Epithelial cell of umbilical artery (primary cell): Measurements from ENCODE around the gene UFC1. TPM values are rescaled to one million over a fixed set of nuclear protein-coding genes. Genes with fewer than 3 reads are reported as not detected.

Source experiments
- total RNA-seq: library from RNA; depleted of rRNA; stranded (reverse); fragments of >200 nt; gene quantifications from 2 replicates; pipeline ENCODE4 v1.2.3, GENCODE V29; 2014

UFC1 gene
- total RNA-seq: 105 and 141 TPM in 2 replicates

GRCh38 chr1:161153682-161154337, at the start of gene UFC1:
Gene UFC1, plus strand, starts transcription at chr1:161153978. Its CDS starts 20 bp downstream, at chr1:161153998.

GRCh38 chr1:161117759-161118581, 35.8 kb upstream of the UFC1 start, which contains the start of the genes NIT1 and PFDN2:
Gene NIT1, plus strand, starts transcription at chr1:161118105. Its CDS starts 72 bp downstream, at chr1:161118177.
Gene PFDN2, minus strand, starts transcription at chr1:161118037. Its CDS starts 11 bp downstream, at chr1:161118026.

GRCh38 chr1:161132410-161133219, 21.2 kb upstream of the UFC1 start, which contains the start of gene DEDD:
Gene DEDD, minus strand, starts transcription at chr1:161132667. Its CDS starts 8,205 bp downstream, at chr1:161124462.

GRCh38 chr1:161159087-161159912, 5.5 kb downstream of the UFC1 start, which contains the start of gene USP21:
Gene USP21, plus strand, starts transcription at chr1:161159500. Its CDS starts 1,141 bp downstream, at chr1:161160641.

GRCh38 chr1:161165742-161166668, 12.2 kb downstream of the UFC1 start, which contains the start of gene PPOX:
Gene PPOX, plus strand, starts transcription at chr1:161166426. Its CDS starts 422 bp downstream, at chr1:161166848.

GRCh38 chr1:161177112-161177935, 23.5 kb downstream of the UFC1 start, which contains the start of gene B4GALT3:
Gene B4GALT3, minus strand, starts transcription at chr1:161177507. Its CDS starts 1,447 bp downstream, at chr1:161176060.

GRCh38 chr1:161198897-161199431, 45.2 kb downstream of the UFC1 start, which contains the start of gene ADAMTS4:
Gene ADAMTS4, minus strand, starts transcription at chr1:161199054. Its CDS starts 427 bp downstream, at chr1:161198627.

GRCh38 chr1:161201836-161202712, 48.3 kb downstream of the UFC1 start, which contains the start of gene NDUFS2:
Gene NDUFS2, plus strand, starts transcription at chr1:161202367. Its CDS starts 19 bp downstream, at chr1:161202386.

Other genes starting within 250 kb of the UFC1 start
- gene ITLN2, start 199.2 kb upstream of the UFC1 start, total RNA-seq: not detected in 2 replicates
- 104 and 115 TPM in 2 replicates for gene F11R, start 132.8 kb upstream of the UFC1 start, total RNA-seq
- 38.3 and 82.1 TPM in 2 replicates for gene TSTD1, start 115.0 kb upstream of the UFC1 start, total RNA-seq
- 81.5 and 113 TPM in 2 replicates for gene USF1, start 108.0 kb upstream of the UFC1 start, total RNA-seq
- not detected in 2 replicates for gene ARHGAP30, start 84.1 kb upstream of the UFC1 start, total RNA-seq
- gene NECTIN4, start 64.4 kb upstream of the UFC1 start, total RNA-seq: 0.15 and 0.32 TPM in 2 replicates
- gene KLHDC9, start 55.6 kb upstream of the UFC1 start, total RNA-seq: 0.65 and 2.9 TPM in 2 replicates
- gene PFDN2, start 35.9 kb upstream of the UFC1 start, total RNA-seq: 96.8 and 148 TPM in 2 replicates
- 9.7 and 14.7 TPM in 2 replicates for gene NIT1, start 35.9 kb upstream of the UFC1 start, total RNA-seq
- 31.2 and 35.4 TPM in 2 replicates for gene DEDD, start 21.3 kb upstream of the UFC1 start, total RNA-seq
- 3.3 and 5.5 TPM in 2 replicates for gene USP21, start 5.5 kb downstream of the UFC1 start, total RNA-seq
- gene PPOX, start 12.4 kb downstream of the UFC1 start, total RNA-seq: 16.3 and 17.5 TPM in 2 replicates
- 18.5 and 19.8 TPM in 2 replicates for gene B4GALT3, start 23.5 kb downstream of the UFC1 start, total RNA-seq
- gene ADAMTS4, start 45.1 kb downstream of the UFC1 start, total RNA-seq: 16.0 and 16.6 TPM in 2 replicates
- gene NDUFS2, start 48.4 kb downstream of the UFC1 start, total RNA-seq: 206 and 233 TPM in 2 replicates
- gene FCER1G, start 61.3 kb downstream of the UFC1 start, total RNA-seq: not detected in 2 replicates
- not detected in 2 replicates for gene APOA2, start 69.7 kb downstream of the UFC1 start, total RNA-seq
- 15.9 and 21.9 TPM in 2 replicates for gene TOMM40L, start 72.1 kb downstream of the UFC1 start, total RNA-seq
- not detected in 2 replicates for gene NR1I3, start 84.2 kb downstream of the UFC1 start, total RNA-seq
- not detected in 2 replicates for gene PCP4L1, start 104.8 kb downstream of the UFC1 start, total RNA-seq
- 0.15 and 0.32 TPM in 2 replicates for gene MPZ, start 156.0 kb downstream of the UFC1 start, total RNA-seq
- gene SDHC, start 160.4 kb downstream of the UFC1 start, total RNA-seq: 22.1 and 46.2 TPM in 2 replicates
- not detected in 2 replicates for gene CFAP126, start 213.9 kb downstream of the UFC1 start, total RNA-seq